ENCODE data around the gene WNK1. TPM values are rescaled to one million over a fixed set of nuclear protein-coding genes. Genes with fewer than 3 reads are reported as not detected.

The WNK1 gene
- total and polyA plus RNA-seq, 2 donors (not counting 3 experiments of a cell fraction or from before 2014, with no cell fraction given), result 46.3 to 108 TPM

- Histone ChIP-seq H3K27ac (ENCODE audit: insufficient read depth, low read depth, low read length) (no peak overlapping the region), H3K36me3 (ENCODE audit: control insufficient read depth in 2 of 2, extremely low read depth in 1 of 2, insufficient read depth in 2 of 2, low read length in 2 of 2) (peaks cover 14 to 20% of the 10 kb centered on the region in 2 experiments), H3K9ac (replicated peaks; ENCODE audit: extremely low read depth, insufficient read depth, low read length) (no peak overlapping the region), H3K4me2 (ENCODE audit: insufficient read depth, low read length) (no peak overlapping the region), H3K4me1 (ENCODE audit: control insufficient read depth, extremely low read depth, insufficient read depth, low read length) (no peaks in the 10 kb centered on the region), H4K20me1 (replicated peaks; ENCODE audit: control insufficient read depth, extremely low read depth, insufficient read depth, low read length) (no peaks in the 10 kb centered on the region), H3K79me2 (ENCODE audit: control insufficient read depth, insufficient read depth, low read length) (no peaks in the 10 kb centered on the region), H3K9me3 (replicated peaks; ENCODE audit: control insufficient read depth, insufficient read depth, low read length) (no peaks in the 10 kb centered on the region), H3K9me1 (replicated peaks; ENCODE audit: control insufficient read depth, extremely low read depth, insufficient read depth, low read length) (no peaks in the 10 kb centered on the region), H3K27me3 (ENCODE audit: control insufficient read depth in 2 of 2, insufficient read depth in 2 of 2, low read length in 2 of 2) (no peaks in the 10 kb centered on the region), H3K4me3 (replicated peaks in 1 of 3; ENCODE audit: insufficient read depth in 1 of 3, low read depth in 1 of 3, low read length in 3 of 3) (no peak overlapping the region), H2AFZ (ENCODE audit: low read depth, low read length) (no peak overlapping the region)
- CTCF ChIA-PET, result interaction anchor here (0.8 to 2.4 kb wide), 7 partner anchors 8 to 328 kb away, joined by 3 to 8 read pairs (median 3); partner anchors contain the start of gene RAD52
- dilution Hi-C loops (cut with MboI; ENCODE audit: extremely low pct_ligation_motif_present, low sequenced_read_pairs) (no loop called here), intact Hi-C loops (cut with micrococcal nuclease) (no loop called here)
- no TSS peak for BruUV-seq (replicated peaks)
- DNase-seq (ENCODE audit: low read depth, low spot score), result no peak
- TF ChIP-seq FOS (IDR thresholded peaks at IDR 0.05; ENCODE audit: borderline replicate concordance, insufficient read depth, low read length), result no peak
- TF ChIP-seq, protein P1, sequence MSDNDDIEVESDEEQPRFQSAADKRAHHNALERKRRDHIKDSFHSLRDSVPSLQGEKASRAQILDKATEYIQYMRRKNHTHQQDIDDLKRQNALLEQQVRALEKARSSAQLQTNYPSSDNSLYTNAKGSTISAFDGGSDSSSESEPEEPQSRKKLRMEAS (IDR thresholded peaks at IDR 0.05; ENCODE audit: insufficient read depth, insufficient read length), result no peak
- no peak for TF ChIP-seq POLR2A (IDR thresholded peaks at IDR 0.05; ENCODE audit: low read depth, low read length)
- TF ChIP-seq CTCF (IDR thresholded peaks at IDR 0.05; ENCODE audit: extremely low read depth in 1 of 2, insufficient read depth in 1 of 2, low read depth in 1 of 2, low read length in 2 of 2), result no peak
- no peak for TF ChIP-seq GATA2 (IDR thresholded peaks at IDR 0.05; ENCODE audit: insufficient read depth, insufficient read length, low read depth, low read length)
- TF ChIP-seq EZH2 (IDR thresholded peaks at IDR 0.05; ENCODE audit: borderline replicate concordance, low read depth, low read length, severe bottlenecking), result no peak
- TF ChIP-seq JUN (IDR thresholded peaks at IDR 0.05; ENCODE audit: borderline replicate concordance, insufficient read depth, insufficient read length, low read depth), result no peak
- no peak for TF ChIP-seq MYC (IDR thresholded peaks at IDR 0.05; ENCODE audit: low read depth, low read length)
- TF ChIP-seq POLR2AphosphoS5 (IDR thresholded peaks at IDR 0.05; ENCODE audit: insufficient read depth, low read depth, low read length), result no peak
- FAIRE-seq, result no peak
- POLR2A ChIA-PET, result no interaction called here
Observed at GRCh38 chr12:897386-897785, 145.0 kb downstream of the WNK1 start.

Measured in endothelial cell of umbilical vein (primary cell).